Hepatocyte (in vitro differentiated cells): ENCODE data around the gene XPO5. TPM values are rescaled to one million over a fixed set of nuclear protein-coding genes. Genes with fewer than 3 reads are reported as not detected.
A peak's percentile ranks its signal among the peaks of the same experiment; 100 is the strongest.

Experiments
- DNase-seq: peaks from one replicate; pipeline ENCODE4 v3.0.0-alpha.2; 2016; ENCODE audit warnings: low spot score
- H2AFZ ChIP-seq: fragments of 200-600 bp; sonication (generic); 2 replicates; pipeline ENCODE4 v1.6.0; 2016; ENCODE audit warnings: antibody characterized with exemption, mild to moderate bottlenecking
- H3K27ac ChIP-seq: fragments of 200-600 bp; sonication (generic); 2 replicates; pipeline ENCODE4 v1.5.1; 2016; ENCODE audit warnings: mild to moderate bottlenecking
- H3K27me3 ChIP-seq: fragments of 200-600 bp; sonication (generic); 2 replicates; pipeline ENCODE4 v1.6.1; 2016
- H3K36me3 ChIP-seq: fragments of 200-600 bp; sonication (generic); replicated peaks from 2 replicates; pipeline ENCODE4 v1.5.1; 2016; ENCODE audit warnings: low read depth; ENCODE audit not compliant: insufficient read depth
- H3K4me1 ChIP-seq: fragments of 200-600 bp; sonication (generic); 2 replicates; pipeline ENCODE4 v1.5.1; 2016; ENCODE audit warnings: mild to moderate bottlenecking, moderate library complexity; ENCODE audit not compliant: insufficient read depth
- H3K4me2 ChIP-seq: fragments of 200-600 bp; sonication (generic); 2 replicates; pipeline ENCODE4 v1.6.0; 2016
- H3K4me3 ChIP-seq: fragments of 200-600 bp; sonication (generic); 2 replicates; pipeline ENCODE4 v1.5.1; 2016; ENCODE audit warnings: mild to moderate bottlenecking
- H3K79me2 ChIP-seq: fragments of 200-600 bp; sonication (generic); 2 replicates; pipeline ENCODE4 v1.6.0; 2017; ENCODE audit warnings: mild to moderate bottlenecking
- H3K9me2 ChIP-seq: fragments of 200-600 bp; sonication (generic); replicated peaks from 2 replicates; pipeline ENCODE4 v1.6.0; 2017; ENCODE audit warnings: mild to moderate bottlenecking; ENCODE audit not compliant: insufficient read depth
- H3K9me3 ChIP-seq: fragments of 200-600 bp; sonication (generic); 2 replicates; pipeline ENCODE4 v1.5.1; 2016; ENCODE audit warnings: low read depth, mild to moderate bottlenecking
- H4K20me1 ChIP-seq: fragments of 200-600 bp; sonication (generic); 2 replicates; pipeline ENCODE4 v1.6.0; 2016; ENCODE audit warnings: mild to moderate bottlenecking; ENCODE audit not compliant: insufficient read depth, poor library complexity, severe bottlenecking
- CTCF ChIP-seq: fragments of 200-600 bp; sonication (generic); IDR thresholded peaks from 2 replicates; pipeline ENCODE4 v1.5.1; 2016; ENCODE audit warnings: antibody characterized with exemption, mild to moderate bottlenecking; ENCODE audit not compliant: poor library complexity
- EZH2 ChIP-seq: fragments of 200-600 bp; sonication (generic); IDR thresholded peaks from 2 replicates; pipeline ENCODE4 v1.6.1; 2016; ENCODE audit warnings: antibody characterized with exemption, mild to moderate bottlenecking, borderline replicate concordance
- EZH2phosphoT487 ChIP-seq: fragments of 200-600 bp; sonication (generic); IDR thresholded peaks from one replicate; pipeline ENCODE4 v1.6.1; 2018; ENCODE audit warnings: antibody characterized with exemption, mild to moderate bottlenecking, low read depth, moderate library complexity; ENCODE audit not compliant: unreplicated experiment, severe bottlenecking
- WGBS: methylation state at CpG from one replicate; pipeline ENCODE4 v1.1.6; 2016; ENCODE audit warnings: low lambda C conversion rate; ENCODE audit errors: missing lambda C conversion rate; 5-methylcytosine and 5-hydroxymethylcytosine counted together
- polyA plus RNA-seq: library from polyadenylated mRNA; unstranded; fragments of >200 nt; fragmentation: Nextera tagmentation; extraction: Ambion mirVana; gene quantifications from 2 replicates; pipeline ENCODE4 v1.2.1, GENCODE V29; 2016
- total RNA-seq: library from RNA; depleted of rRNA; stranded (reverse); fragments of >200 nt; gene quantifications from 2 replicates; pipeline ENCODE4 v1.2.3, GENCODE V29; 2014

XPO5 gene
- total and polyA plus RNA-seq, 2 experiments from 2014 or later: 16.2 to 23.4 TPM

GRCh38 chr6:43506667-43507471, 69.0 kb downstream of the XPO5 start:
- Histone ChIP-seq H3K9me2 (no peaks in the 10 kb centered on the region), H3K36me3 (no peaks in the 10 kb centered on the region), H3K9me3 (no peaks in the 10 kb centered on the region), H3K27ac (no peak overlapping the region), H3K4me3 (no peak overlapping the region), H3K4me2 (peak overlapping the region; percentile 48), H3K27me3 (peaks cover 12% of the 10 kb centered on the region), H3K4me1 (peaks cover 15% of the 10 kb centered on the region), H3K79me2 (no peaks in the 10 kb centered on the region), H2AFZ (no peak overlapping the region), H4K20me1 (no peaks in the 10 kb centered on the region)
- 39% methylated on average over 12 of the region's 14 CpGs for WGBS
- DNase-seq: peak; percentile 88
- TF ChIP-seq EZH2phosphoT487 (no peak), CTCF (peak; percentile 95)

GRCh38 chr6:43506171-43506570, 69.7 kb downstream of the XPO5 start:
- 81% methylated on average over 3 of the region's 3 CpGs for WGBS
- Histone ChIP-seq H4K20me1 (no peaks in the 10 kb centered on the region), H3K4me1 (peaks cover 15% of the 10 kb centered on the region), H3K9me3 (no peaks in the 10 kb centered on the region), H3K9me2 (no peaks in the 10 kb centered on the region), H3K27ac (no peak overlapping the region), H3K4me2 (no peak overlapping the region), H3K36me3 (no peaks in the 10 kb centered on the region), H3K27me3 (peaks cover 12% of the 10 kb centered on the region), H2AFZ (no peak overlapping the region), H3K79me2 (no peaks in the 10 kb centered on the region), H3K4me3 (no peak overlapping the region)
- TF ChIP-seq CTCF (no peak), EZH2 (no peak), EZH2phosphoT487 (no peak)
- DNase-seq: no peak

- TF ChIP-seq EZH2phosphoT487 (no peak), EZH2 (no peak), CTCF (no peak)
- DNase-seq: no peak
- Histone ChIP-seq H3K4me2 (no peak overlapping the region), H3K27ac (no peak overlapping the region), H3K9me3 (no peaks in the 10 kb centered on the region), H3K4me3 (no peak overlapping the region), H3K79me2 (no peaks in the 10 kb centered on the region), H3K27me3 (peaks cover 12% of the 10 kb centered on the region), H3K9me2 (no peaks in the 10 kb centered on the region), H4K20me1 (no peaks in the 10 kb centered on the region), H2AFZ (no peak overlapping the region), H3K4me1 (peaks cover 14% of the 10 kb centered on the region), H3K36me3 (no peaks in the 10 kb centered on the region)
- 95% methylated on average over 6 of the region's 6 CpGs for WGBS
Observed at GRCh38 chr6:43505718-43506117, 70.1 kb downstream of the XPO5 start.
